GM19395 (cell line): ENCODE results near the gene RAB8A.

Experiments used
- ATAC-seq: cut with Tn5 transposase; IDR thresholded peaks from one replicate; pipeline ENCODE4 v1.9.1; 2021; ENCODE audit warnings: mild to moderate bottlenecking, moderate library complexity; ENCODE audit not compliant: unreplicated experiment

The RAB8A gene

GRCh38 chr19:16106121-16106520 lies 5.6 kb upstream of the RAB8A start:
- ATAC-seq = no peak

- no peak for ATAC-seq
Observed at GRCh38 chr19:16111909-16112752, 442 bp downstream of the RAB8A start.

GRCh38 chr19:16112778-16113177 lies 1.1 kb downstream of the RAB8A start:
- ATAC-seq = no peak

- ATAC-seq = no peak
Observed at GRCh38 chr19:16113727-16114126, 2.0 kb downstream of the RAB8A start.

- ATAC-seq = no peak
Observed at GRCh38 chr19:16115301-16116039, 3.8 kb downstream of the RAB8A start.

- ATAC-seq = no peak
Observed at GRCh38 chr19:16116067-16116466, 4.4 kb downstream of the RAB8A start.

- no peak for ATAC-seq
Observed at GRCh38 chr19:16117594-16118033, 5.9 kb downstream of the RAB8A start.

- peak; percentile 83 for ATAC-seq
Observed at GRCh38 chr19:16118489-16119033, 6.9 kb downstream of the RAB8A start.

- peak; percentile 33 for ATAC-seq
Observed at GRCh38 chr19:16119075-16119857, 7.6 kb downstream of the RAB8A start.

GRCh38 chr19:16121141-16121540 lies 9.5 kb downstream of the RAB8A start:
- ATAC-seq = no peak

GRCh38 chr19:16121967-16122366 lies 10.3 kb downstream of the RAB8A start:
- ATAC-seq = no peak

- no peak for ATAC-seq
Observed at GRCh38 chr19:16124953-16125352, 13.3 kb downstream of the RAB8A start.

- no peak for ATAC-seq
Observed at GRCh38 chr19:16125737-16126495, 14.2 kb downstream of the RAB8A start.

GRCh38 chr19:16127080-16127479 lies 15.4 kb downstream of the RAB8A start:
- no peak for ATAC-seq

- no peak for ATAC-seq
Observed at GRCh38 chr19:16127776-16128371, 16.2 kb downstream of the RAB8A start.

GRCh38 chr19:16131648-16132047 lies 20.0 kb downstream of the RAB8A start:
- ATAC-seq = no peak

- ATAC-seq = no peak
Observed at GRCh38 chr19:16133818-16134217, 22.1 kb downstream of the RAB8A start.

GRCh38 chr19:16134510-16134909 lies 22.8 kb downstream of the RAB8A start:
- peak; percentile 53 for ATAC-seq

- no peak for ATAC-seq
Observed at GRCh38 chr19:16135430-16136127, 23.9 kb downstream of the RAB8A start.
